Measurements from ENCODE around the gene UFSP1. TPM values are rescaled to one million over a fixed set of nuclear protein-coding genes. Genes with fewer than 3 reads are reported as not detected.
A peak's percentile ranks its signal among the peaks of the same experiment; 100 is the strongest.

Gene UFSP1
- total RNA-seq, 2 donors from 2014 or later: 1.8 to 6.0 TPM

DNA sequence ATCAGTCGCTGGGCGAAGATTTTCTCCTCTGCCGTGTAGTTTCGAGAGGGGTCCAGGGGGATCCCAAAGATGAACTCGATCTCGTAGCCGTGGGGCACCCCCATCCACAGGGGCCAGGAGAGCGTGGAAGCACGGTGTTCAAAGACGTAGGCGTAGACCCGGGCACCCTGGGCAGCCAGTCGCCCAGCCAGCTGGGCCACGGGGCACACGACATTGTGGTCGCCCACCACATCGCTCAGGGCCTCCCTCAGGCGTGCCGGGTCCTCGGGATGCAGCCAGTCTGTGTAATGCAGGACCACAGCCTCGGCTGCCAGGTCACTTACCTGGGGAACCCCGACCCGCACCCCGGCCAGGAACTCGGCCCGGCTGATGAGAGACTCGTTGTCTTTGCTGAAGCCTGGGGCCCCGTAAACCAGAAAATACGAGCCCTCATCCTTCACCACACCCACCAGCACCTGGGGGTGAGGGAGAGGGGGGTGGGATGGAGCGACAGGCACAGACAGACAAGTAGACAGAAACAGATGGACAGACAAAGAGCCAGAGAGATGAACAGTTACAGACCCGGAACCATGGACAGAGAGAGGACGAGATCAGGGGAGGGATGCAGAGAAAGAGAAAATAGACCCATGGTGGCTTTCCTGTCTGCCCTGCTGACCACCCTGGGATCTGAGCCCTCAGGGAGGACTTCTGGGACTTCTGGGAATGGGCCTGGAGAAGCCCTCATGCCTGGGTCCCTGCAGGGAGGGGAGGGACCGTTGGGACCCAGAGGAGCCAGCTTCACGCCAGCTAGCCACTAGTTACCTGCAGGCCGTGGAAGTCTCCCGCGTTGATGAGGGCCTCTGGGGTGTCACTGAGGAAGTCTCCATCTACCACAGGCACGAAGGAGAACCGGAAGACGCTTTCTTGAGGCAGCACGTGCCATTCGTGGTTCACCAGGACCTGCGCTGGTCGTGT lies 3.1 kb upstream of the UFSP1 start:
- DNase-seq (ENCODE audit: low spot score): no peak
- ATAC-seq: no peak
- Mint-ChIP-seq H3K36me3 (peaks cover 7% of the 10 kb centered on the region), H3K4me3 (peak overlapping the region; percentile 84), H3K9me3 (no peaks in the 10 kb centered on the region), H3K27ac (no peak overlapping the region), H3K27me3 (peaks cover 26 to 32% of the 10 kb centered on the region in 2 donors), H3K4me1 (ENCODE audit: low read depth in 2 of 2) (peaks cover 29 to 33% of the 10 kb centered on the region in 2 donors)

DNA sequence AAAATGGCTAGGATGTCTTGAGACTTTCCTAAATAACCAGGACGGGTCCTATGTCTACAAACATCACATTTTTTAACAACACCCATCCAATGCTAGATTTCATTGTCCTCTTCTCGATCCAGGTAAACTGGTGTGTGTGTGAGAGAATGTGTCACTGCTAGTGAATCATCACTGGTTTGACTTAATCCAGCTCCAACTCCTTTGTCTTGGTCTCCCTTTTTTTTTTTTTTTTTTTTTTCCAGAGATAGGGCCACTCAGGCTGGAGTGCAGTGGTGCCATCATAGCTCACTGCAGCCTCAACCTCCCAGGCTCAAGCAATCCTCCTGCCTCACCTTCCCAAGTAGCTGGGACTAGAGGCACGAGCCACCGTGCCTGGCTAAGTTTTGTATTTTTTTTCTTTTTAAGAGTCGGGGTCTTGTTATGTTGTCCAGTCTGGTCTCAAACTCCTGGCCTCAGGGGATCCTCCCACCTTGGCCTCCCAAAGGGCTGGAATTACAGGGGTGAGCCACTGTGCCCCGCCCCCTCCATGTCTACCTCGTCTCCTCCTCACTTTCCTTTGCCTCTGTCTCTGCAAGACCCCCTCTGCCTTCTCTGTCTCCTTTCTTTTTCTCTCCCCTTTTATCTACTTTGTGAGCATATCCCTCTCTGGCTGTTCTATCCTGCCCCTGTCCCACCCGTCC lies 2.2 kb upstream of the UFSP1 start:
- peak overlapping the region; percentile 36 to 58 for H3K27ac Mint-ChIP-seq

DNA sequence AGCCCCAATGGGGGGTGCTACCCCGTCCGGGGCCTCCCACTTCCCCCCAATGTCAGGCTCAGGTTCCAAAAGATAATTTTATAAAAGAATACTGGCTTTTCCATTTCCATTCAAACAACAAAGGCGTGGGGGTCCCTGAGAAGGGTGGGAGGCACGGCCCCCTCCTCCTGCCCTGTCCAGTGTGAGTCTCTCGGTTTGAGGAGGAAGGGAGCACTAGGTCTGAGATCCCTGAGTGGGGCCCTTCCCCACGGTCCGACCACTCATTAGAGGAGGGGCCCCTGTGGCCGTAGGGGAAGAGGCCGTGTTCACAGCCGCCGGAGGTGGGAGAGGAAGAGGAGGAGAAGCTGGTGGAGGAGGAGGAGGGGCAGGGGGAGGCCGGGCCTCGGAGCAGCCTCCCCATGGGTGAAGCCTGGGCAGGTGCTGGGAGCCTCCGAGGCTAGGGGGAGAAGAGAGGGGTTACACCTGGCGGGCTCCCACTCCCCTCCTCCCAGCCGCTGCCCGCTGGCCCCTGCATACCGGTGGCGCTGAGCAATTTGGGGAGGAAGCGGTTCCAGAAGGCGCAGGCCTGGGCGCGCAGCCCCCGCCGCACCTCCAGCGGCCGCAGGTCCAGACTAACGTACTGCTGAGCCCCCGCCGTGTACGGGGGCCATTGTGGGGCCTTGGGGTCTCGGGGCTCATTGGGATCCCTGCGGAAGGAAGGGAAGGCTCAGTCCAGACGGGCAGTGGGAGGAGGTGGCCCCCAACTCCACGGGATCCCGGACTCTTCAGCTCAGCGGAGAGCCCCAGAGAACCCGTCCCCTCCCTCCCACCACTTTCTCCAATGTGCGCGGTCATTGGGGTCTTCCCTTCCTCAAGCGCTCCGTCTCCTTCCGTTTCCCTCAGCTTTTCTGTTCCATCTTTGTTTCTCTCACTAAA lies 1.4 kb upstream of the UFSP1 start:
- Mint-ChIP-seq H3K36me3 (peaks cover 19% of the 10 kb centered on the region), H3K4me1 (ENCODE audit: low read depth in 2 of 2) (peaks cover 39 to 41% of the 10 kb centered on the region in 2 donors), H3K27ac (peak overlapping the region; percentile 44 to 81), H3K9me3 (no peaks in the 10 kb centered on the region), H3K4me3 (peak overlapping the region; percentile 86), H3K27me3 (peaks cover 18 to 22% of the 10 kb centered on the region in 2 donors)
- DNase-seq (ENCODE audit: low spot score) (no peak), ATAC-seq (no peak)

More for the DNA sequence above, 2.2 kb upstream of the UFSP1 start:
- no peak for ATAC-seq
- peak overlapping the region; percentile 84 for H3K4me3 Mint-ChIP-seq
- H3K36me3 Mint-ChIP-seq: peaks cover 14% of the 10 kb centered on the region
- peaks cover 24 to 28% of the 10 kb centered on the region in 2 donors for H3K27me3 Mint-ChIP-seq
- peaks cover 38 to 41% of the 10 kb centered on the region in 2 donors for H3K4me1 Mint-ChIP-seq (ENCODE audit: low read depth in 2 of 2)
- no peaks in the 10 kb centered on the region for H3K9me3 Mint-ChIP-seq
- DNase-seq (ENCODE audit: low spot score): no peak

DNA sequence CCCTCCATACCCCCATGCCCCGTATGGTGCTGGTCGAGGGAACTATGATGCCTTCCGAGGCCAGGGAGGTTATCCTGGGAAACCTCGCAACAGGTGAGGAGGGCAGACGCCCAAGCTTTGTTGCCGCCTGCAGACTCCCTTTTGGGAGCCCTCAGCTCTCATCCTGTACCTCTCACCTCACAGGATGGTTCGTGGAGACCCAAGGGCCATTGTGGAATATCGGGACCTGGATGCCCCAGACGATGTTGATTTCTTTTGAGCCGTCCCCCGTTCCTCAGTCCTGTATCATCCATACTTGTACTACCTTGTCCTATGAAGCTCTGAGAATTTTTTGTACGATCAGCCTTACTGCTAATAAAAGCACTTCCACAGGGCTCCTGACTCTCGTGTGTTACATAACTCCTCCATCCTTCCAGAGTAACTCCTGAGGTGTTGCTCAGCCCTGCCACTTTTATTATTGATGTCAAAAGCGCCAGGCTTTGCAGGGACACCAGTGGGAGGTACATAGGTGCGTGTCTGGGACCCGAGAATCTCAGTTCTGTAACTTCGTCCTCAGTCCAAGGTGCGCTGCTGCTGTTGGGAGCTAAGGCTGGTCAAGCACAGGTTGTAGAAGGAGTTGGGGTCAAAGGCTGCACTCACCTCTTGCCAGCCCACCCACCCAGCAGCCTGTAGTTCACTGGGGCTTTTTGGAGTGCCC lies 1.1 kb downstream of the UFSP1 start:
- no peak for DNase-seq (ENCODE audit: low spot score)
- Mint-ChIP-seq H3K36me3 (peaks cover 38% of the 10 kb centered on the region), H3K9me3 (no peaks in the 10 kb centered on the region), H3K27ac (peak overlapping the region; percentile 79 to 80), H3K4me1 (ENCODE audit: low read depth in 2 of 2) (peaks cover 39 to 61% of the 10 kb centered on the region in 2 donors), H3K4me3 (peak overlapping the region; percentile 86), H3K27me3 (peaks cover 13 to 20% of the 10 kb centered on the region in 2 donors)
- ATAC-seq: no peak

DNA sequence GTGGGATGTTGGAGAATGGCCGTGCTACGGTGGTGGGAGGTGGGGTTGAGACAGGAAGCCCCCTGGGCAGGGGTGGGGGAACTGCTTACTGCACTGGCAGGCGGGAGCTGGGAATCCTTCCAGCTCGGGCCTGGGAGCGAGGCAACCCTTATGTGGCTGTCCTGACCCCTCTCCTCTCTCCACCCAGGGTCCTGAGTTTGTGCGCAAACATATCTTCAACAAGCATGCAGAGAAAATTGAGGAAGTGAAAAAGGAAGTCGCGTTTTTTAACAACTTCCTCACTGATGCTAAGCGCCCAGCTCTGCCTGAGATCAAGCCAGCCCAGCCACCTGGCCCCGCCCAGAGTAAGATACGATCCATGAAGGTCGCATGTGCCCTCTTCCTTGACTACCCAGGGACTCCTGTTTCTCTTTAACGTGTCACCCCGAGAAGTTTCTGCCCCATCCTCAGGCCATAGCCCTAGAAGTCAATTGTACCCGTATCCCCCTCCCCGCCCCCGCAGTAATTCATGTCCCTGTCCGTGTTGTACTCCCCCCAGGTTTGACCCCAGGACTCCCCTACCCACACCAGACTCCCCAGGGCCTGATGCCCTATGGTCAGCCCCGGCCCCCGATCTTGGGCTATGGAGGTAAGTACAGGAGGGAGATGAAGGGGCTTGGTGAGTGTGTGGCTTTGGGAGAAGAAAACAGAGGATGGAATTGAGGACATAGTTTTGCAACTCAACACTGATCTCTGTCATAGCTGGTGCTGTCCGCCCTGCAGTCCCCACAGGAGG lies 1.8 kb downstream of the UFSP1 start:
- Mint-ChIP-seq H3K9me3 (no peaks in the 10 kb centered on the region), H3K27ac (peak overlapping the region; percentile 79 to 80), H3K4me1 (ENCODE audit: low read depth in 2 of 2) (peaks cover 46 to 68% of the 10 kb centered on the region in 2 donors), H3K4me3 (peak overlapping the region; percentile 86), H3K27me3 (peaks cover 10 to 16% of the 10 kb centered on the region in 2 donors), H3K36me3 (peaks cover 45% of the 10 kb centered on the region)
- no peak for ATAC-seq
- DNase-seq (ENCODE audit: low spot score): no peak

DNA sequence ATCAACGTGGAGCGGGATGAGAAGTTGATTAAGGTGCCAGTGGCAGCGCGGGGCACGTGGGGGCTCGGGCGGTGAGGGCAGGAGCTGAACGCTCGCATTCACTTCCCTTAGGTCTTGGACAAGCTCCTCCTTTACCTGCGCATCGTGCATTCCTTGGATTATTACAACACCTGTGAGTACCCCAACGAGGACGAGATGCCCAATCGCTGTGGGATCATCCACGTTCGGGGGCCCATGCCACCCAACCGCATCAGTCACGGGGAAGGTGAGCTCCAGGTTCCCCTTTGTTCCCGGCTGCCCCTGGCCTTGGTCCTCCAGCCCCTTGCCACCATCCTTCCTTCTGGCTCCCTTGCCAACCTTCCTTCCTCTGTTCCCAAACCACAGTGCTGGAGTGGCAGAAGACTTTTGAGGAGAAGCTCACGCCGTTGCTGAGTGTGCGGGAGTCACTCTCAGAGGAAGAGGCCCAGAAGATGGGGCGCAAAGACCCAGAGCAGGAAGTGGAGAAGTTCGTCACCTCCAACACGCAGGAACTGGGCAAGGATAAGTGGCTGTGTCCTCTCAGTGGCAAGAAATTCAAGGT lies 2.5 kb downstream of the UFSP1 start:
- H3K27me3 Mint-ChIP-seq: peaks cover 7 to 9% of the 10 kb centered on the region in 2 donors
- ATAC-seq (no peak), DNase-seq (ENCODE audit: low spot score) (no peak)
- H3K4me1 Mint-ChIP-seq (ENCODE audit: low read depth in 2 of 2): peaks cover 44 to 68% of the 10 kb centered on the region in 2 donors
- H3K9me3 Mint-ChIP-seq: no peaks in the 10 kb centered on the region
- peaks cover 45% of the 10 kb centered on the region for H3K36me3 Mint-ChIP-seq
- H3K27ac Mint-ChIP-seq: peak overlapping the region; percentile 79 to 80
- H3K4me3 Mint-ChIP-seq: peak overlapping the region; percentile 86

DNA sequence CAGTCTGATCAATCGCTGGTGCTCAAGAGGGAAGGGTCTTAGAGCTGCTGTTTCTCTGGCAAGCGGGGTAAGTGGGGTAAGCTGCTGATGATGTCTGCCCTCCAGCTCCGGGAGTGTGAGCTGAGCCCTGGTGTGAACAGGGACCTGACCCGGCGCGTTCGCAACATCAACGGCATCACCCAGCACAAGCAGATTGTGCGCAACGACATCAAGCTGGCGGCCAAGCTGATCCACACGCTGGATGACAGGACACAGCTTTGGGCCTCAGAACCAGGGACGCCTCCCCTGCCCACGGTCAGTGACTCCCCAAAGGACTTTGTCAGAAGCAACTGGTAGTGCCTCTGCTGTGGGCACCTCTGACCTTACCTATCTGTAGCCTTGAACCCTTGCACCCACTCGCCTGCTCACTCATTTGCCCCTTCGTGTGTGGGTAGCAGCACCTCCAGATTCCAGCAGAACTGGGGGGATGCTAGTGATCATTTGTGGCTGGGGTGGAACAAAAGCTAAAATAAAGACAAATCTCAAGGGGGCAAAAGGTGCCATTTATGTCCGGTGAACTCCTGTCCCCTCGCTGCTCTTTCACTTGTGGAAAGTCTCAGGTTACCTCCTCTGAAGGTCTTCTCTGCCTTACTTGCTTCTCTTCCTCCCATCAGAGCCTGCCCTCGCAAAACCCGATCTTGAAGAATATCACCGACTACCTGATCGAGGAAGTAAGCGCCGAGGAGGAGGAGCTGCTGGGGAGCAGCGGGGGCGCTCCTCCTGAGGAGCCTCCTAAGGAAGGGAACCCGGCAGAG lies 3.2 kb downstream of the UFSP1 start:
- Mint-ChIP-seq H3K4me1 (ENCODE audit: low read depth in 2 of 2) (peaks cover 42 to 61% of the 10 kb centered on the region in 2 donors), H3K9me3 (no peaks in the 10 kb centered on the region), H3K27ac (peak overlapping the region; percentile 79 to 80), H3K4me3 (peak overlapping the region; percentile 86), H3K27me3 (peaks cover under 1 to 2% of the 10 kb centered on the region in 2 donors), H3K36me3 (peaks cover 45% of the 10 kb centered on the region)
- no peak for ATAC-seq
- DNase-seq (ENCODE audit: low spot score): no peak

DNA sequence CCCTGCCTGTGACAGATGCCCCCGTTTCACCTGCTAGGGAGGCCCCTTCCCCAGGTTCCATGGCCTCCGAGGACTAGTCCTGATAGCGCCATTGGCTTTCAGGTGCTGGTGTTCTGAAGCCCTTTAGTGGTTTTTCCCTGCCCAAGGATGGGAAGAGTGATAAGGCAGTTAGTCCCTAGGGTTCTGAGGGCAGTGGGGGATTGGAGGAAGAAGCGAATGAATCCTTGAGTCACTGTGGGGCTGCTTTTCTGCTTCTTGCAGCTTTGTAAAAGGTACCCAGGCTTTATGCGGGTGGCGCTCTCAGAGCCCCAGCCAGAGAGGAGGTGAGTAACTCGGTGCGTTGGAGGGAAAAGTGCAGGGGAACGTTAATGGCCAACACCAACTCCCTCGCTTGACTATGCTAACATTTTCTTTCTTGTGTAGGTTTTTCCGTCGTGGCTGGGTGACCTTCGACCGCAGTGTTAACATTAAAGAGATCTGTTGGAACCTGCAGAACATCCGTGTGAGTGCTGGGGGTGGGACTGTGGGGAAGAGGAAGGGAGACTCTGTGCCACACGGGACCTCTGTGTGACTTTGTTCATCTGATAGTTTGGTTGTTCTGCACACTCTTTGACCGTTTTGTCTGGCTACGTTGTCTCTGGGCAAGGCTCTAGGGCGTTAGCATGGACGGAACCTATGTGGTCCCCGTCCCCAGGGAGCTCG lies 3.9 kb downstream of the UFSP1 start:
- Mint-ChIP-seq H3K36me3 (peaks cover 48% of the 10 kb centered on the region), H3K27me3 (no peaks in the 10 kb centered on the region), H3K27ac (peak overlapping the region; percentile 21 to 80), H3K9me3 (no peaks in the 10 kb centered on the region), H3K4me3 (peak overlapping the region; percentile 85), H3K4me1 (ENCODE audit: low read depth in 2 of 2) (peaks cover 41 to 58% of the 10 kb centered on the region in 2 donors)
- no peak for ATAC-seq
- DNase-seq (ENCODE audit: low spot score): no peak

DNA sequence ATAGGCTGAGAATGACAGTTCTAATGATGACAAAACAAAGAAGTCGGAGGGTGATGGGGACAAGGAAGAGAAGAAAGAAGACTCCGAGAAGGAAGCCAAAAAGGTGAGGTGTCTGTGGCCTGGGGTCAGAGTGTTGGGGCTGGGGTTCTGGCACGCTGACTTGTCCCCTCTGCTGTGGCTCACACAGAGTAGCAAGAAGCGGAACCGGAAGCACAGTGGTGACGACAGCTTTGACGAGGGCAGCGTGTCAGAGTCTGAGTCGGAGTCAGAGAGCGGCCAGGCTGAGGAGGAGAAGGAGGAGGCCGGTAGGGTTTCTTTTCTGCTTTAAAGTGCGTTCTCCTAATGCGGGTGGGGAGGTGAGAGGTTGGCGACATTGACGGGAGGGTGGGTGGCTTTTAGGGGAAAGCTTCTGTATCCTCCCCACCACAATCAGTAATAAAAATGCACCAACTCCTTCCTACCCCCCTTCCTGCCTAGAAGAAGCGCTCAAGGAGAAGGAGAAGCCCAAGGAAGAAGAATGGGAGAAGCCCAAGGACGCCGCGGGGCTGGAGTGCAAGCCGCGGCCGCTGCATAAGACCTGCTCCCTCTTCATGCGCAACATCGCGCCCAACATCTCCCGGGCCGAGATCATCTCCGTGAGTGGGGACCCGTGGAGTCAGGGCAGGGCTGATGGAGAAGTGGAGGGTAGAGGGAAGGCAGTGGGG lies 4.6 kb downstream of the UFSP1 start:
- H3K4me3 Mint-ChIP-seq: peak overlapping the region; percentile 85
- peak overlapping the region; percentile 73 to 80 for H3K27ac Mint-ChIP-seq
- peaks cover 38 to 55% of the 10 kb centered on the region in 2 donors for H3K4me1 Mint-ChIP-seq (ENCODE audit: low read depth in 2 of 2)
- ATAC-seq: peak in 1 of 2 donors; percentile 48
- H3K9me3 Mint-ChIP-seq: no peaks in the 10 kb centered on the region
- no peaks in the 10 kb centered on the region for H3K27me3 Mint-ChIP-seq
- H3K36me3 Mint-ChIP-seq: peaks cover 51% of the 10 kb centered on the region
- no peak for DNase-seq (ENCODE audit: low spot score)

DNA sequence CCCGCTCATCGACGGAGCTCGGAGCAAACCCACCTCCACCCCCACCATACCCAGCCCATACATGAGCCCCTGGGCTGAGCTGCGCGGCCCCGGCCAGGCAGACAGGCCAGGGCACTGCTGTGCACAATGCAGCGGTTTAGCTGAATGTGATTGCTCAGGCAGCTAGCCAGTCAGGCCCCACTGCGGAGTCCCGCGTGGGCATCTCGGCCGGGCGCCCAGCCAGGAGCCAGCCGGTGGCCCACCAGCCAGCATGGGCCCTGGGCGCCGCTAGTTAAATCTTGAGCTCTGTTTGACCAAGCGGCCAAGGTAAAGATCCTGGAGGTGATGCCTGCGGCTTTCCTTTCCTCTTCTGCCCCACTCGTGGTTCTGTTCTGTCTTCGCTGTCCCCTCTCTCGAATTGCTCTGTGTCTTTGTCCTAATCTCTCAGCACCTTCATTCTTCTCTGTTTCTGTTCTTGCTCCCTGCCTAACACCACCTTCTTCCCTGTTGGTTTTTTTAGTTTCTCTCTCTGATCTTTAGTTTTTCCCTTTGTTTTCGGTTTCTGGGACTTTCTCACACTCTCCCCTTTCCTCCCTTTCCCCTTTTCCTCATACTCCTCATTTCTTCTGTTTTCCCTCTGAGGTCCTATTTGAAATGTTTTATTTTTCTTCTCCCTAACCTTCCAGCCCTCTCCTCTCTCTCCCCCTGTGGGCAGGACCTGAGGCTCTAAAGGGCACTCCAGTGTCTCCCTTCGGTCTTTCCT lies 6.6 kb downstream of the UFSP1 start:
- H3K36me3 Mint-ChIP-seq: peaks cover 54% of the 10 kb centered on the region
- DNase-seq (ENCODE audit: low spot score) (no peak), ATAC-seq (no peak)
- no peaks in the 10 kb centered on the region for H3K27me3 Mint-ChIP-seq
- H3K9me3 Mint-ChIP-seq: no peaks in the 10 kb centered on the region
- peak overlapping the region; percentile 73 to 80 for H3K27ac Mint-ChIP-seq
- peaks cover 43 to 66% of the 10 kb centered on the region in 2 donors for H3K4me1 Mint-ChIP-seq (ENCODE audit: low read depth in 2 of 2)
- H3K4me3 Mint-ChIP-seq: no peak overlapping the region
